DOHH2 (cell line): ENCODE results near the gene CYP2D6.

ENCODE experiments used
- EZH2phosphoT487 ChIP-seq: fragments of 200-600 bp; sonication (generic); IDR thresholded peaks from 2 replicates; pipeline ENCODE4 v1.6.1; 2017; ENCODE audit warnings: borderline replicate concordance, mild to moderate bottlenecking, antibody characterized with exemption, low read length, moderate library complexity, mixed read lengths
- TF ChIP-seq, protein P1 (sequence below): fragments of 200-600 bp; sonication (generic); IDR thresholded peaks from one replicate; pipeline ENCODE4 v1.5.1; 2014; ENCODE audit warnings: antibody characterized with exemption, mild to moderate bottlenecking, low read depth, low read length; ENCODE audit not compliant: poor library complexity, severe bottlenecking

DNA sequence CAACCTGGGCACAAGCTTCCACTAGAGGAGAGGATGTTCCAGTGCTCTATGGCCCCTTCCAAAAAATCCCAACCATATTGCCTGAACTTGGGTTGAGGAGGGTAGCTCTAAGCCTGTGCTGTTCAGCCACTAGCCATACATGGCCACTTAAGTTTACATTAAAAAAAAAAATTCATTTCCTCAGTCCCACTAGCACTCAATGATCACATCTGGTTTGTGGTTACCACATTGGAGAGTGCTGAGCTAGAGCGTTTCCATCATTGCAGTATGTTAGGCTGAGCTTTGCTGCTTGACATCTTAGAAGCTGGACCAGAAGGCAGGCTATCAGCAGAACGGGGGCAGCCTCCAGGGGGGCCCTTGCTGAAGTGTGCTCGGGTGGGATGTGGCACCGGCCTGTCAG is 43.5 kb upstream of the CYP2D6 start:
- TF ChIP-seq, protein P1, sequence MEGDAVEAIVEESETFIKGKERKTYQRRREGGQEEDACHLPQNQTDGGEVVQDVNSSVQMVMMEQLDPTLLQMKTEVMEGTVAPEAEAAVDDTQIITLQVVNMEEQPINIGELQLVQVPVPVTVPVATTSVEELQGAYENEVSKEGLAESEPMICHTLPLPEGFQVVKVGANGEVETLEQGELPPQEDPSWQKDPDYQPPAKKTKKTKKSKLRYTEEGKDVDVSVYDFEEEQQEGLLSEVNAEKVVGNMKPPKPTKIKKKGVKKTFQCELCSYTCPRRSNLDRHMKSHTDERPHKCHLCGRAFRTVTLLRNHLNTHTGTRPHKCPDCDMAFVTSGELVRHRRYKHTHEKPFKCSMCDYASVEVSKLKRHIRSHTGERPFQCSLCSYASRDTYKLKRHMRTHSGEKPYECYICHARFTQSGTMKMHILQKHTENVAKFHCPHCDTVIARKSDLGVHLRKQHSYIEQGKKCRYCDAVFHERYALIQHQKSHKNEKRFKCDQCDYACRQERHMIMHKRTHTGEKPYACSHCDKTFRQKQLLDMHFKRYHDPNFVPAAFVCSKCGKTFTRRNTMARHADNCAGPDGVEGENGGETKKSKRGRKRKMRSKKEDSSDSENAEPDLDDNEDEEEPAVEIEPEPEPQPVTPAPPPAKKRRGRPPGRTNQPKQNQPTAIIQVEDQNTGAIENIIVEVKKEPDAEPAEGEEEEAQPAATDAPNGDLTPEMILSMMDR = no peak
- TF ChIP-seq EZH2phosphoT487 = no peak
